Aorta (tissue), 5 donors: ENCODE results near the gene GNG13. TPM values are rescaled to one million over a fixed set of nuclear protein-coding genes. Genes with fewer than 3 reads are reported as not detected.
"Not testable (repeated sequence)": the region's sequence is repeated elsewhere in the genome, so short reads cannot be mapped to it uniquely, and the experiment has no call there.

Source experiments
- ATAC-seq: fragments of 200-7000 bp; cut with Tn5 transposase; one replicate; pipeline ENCODE4 v1.9.1; 2022; ENCODE audit warnings: moderate library complexity; ENCODE audit not compliant: low FRiP score
- DNase-seq, 2 donors: peaks; one replicate each; pipeline ENCODE4 v3.0.0-alpha.2; 2020
- H3K27ac ChIP-seq, 2 donors: one replicate each; pipeline ENCODE4 v1.5.1; 2013; ENCODE audit warnings: low read length in 2 of 2, mild to moderate bottlenecking in 2 of 2, moderate library complexity in 2 of 2, control low read depth in 1 of 2, inconsistent platforms in 1 of 2, low read depth in 1 of 2
- H3K27me3 ChIP-seq, 2 donors: one replicate each; pipeline ENCODE4 v1.6.1; 2013; ENCODE audit warnings: control low read depth in 1 of 2, low read length in 1 of 2, mild to moderate bottlenecking in 1 of 2, moderate library complexity in 1 of 2; ENCODE audit not compliant: insufficient read depth in 2 of 2, control insufficient read depth in 1 of 2
- H3K36me3 ChIP-seq, 2 donors: one replicate each; pipeline ENCODE4 v1.6.1; 2013; ENCODE audit warnings: control low read depth in 1 of 2, low read length in 1 of 2, mild to moderate bottlenecking in 1 of 2; ENCODE audit not compliant: insufficient read depth in 2 of 2, control insufficient read depth in 1 of 2
- H3K4me1 ChIP-seq, 2 donors: one replicate each; pipeline ENCODE4 v1.6.1; 2013; ENCODE audit warnings: low read length in 2 of 2, control low read depth in 1 of 2, mild to moderate bottlenecking in 1 of 2, moderate library complexity in 1 of 2; ENCODE audit not compliant: insufficient read depth in 2 of 2, control insufficient read depth in 1 of 2
- H3K4me3 ChIP-seq, 2 donors: one replicate each; pipeline ENCODE4 v1.5.1; 2013; ENCODE audit warnings: low read length in 2 of 2, control low read depth in 1 of 2, mild to moderate bottlenecking in 1 of 2
- H3K9me3 ChIP-seq: one replicate; pipeline ENCODE4 v1.6.1; 2013; ENCODE audit warnings: mild to moderate bottlenecking, low read length; ENCODE audit not compliant: control insufficient read depth
- WGBS, 2 donors: extraction: QIAGEN DNeasy Blood & Tissue Kit; methylation state at CpG; one replicate each; pipeline ENCODE4 v1.1.7; 2013; 5-methylcytosine and 5-hydroxymethylcytosine counted together
- intact Hi-C, 2 donors: fragments of 100-400 bp; cut with DNase I; formaldehyde crosslinking; loops; one replicate each; pipeline versions ENCODE4 v1.14.2 to v1.15.0; 2022
- polyA plus RNA-seq, 2 donors: library from polyadenylated mRNA; stranded (reverse); fragments of 200-250 nt; gene quantifications; one replicate each; pipeline ENCODE4 v1.2.3, GENCODE V29; 2013
- total RNA-seq, 2 donors: library from RNA; stranded (reverse); fragmentation: NEBNext Ultra II Directional; extraction: Animal tissue kit (Norgen Biotek cat#: 25700); gene quantifications; one replicate each; pipeline ENCODE4 v1.2.1, GENCODE V29; 2021
- donor health status: healthy with polysubstance abuse.
- donor health status: Bipolar disorder and iron deficiency.
- donor health status: DM: no; HTN: no; CAD: no.
- donor health status: DM: no; HTN: no; CAD: no.
- donor health status: DM: yes; HTN: yes; CAD: no.

The GNG13 gene
- total and polyA plus RNA-seq, 4 donors = not detected

DNA sequence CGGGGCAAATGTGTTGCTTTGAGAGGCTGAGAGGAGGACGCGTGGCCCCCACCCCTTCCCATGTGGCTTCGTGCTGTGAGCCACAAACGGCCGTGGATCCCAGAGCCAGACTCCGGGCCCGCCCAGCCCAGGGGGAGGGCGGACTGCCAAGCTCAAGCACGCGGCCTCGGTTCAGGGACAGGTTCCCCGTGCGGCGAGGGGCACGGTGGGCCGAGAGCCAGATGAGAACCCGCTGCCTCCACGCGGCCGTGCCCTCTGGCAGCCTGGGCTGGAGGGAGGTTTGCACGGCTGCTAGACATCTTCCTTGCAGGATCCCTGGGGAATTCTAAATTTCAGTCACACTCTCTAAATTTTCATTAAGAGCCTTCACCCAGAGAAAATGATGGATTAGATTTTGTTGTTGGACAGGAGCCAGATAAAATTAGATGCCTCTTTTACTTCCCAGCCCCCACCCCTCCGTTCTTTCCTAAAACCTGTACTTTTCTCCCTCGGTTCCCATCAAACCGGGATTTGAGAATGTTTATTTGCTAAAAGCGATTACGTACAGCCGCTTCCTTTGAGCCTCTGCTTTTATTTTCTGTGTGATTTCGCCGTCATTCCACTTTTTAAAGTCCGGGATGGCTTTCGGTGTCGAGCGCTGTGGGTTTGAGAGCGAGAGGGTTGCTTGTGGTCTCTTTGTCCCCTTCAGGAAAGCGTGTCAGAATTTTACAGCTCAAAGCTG is 25.0 kb upstream of the GNG13 start:
- Histone ChIP-seq H3K4me3 (no peak overlapping the region), H3K36me3 (no peaks in the 10 kb centered on the region), H3K9me3 (no peaks in the 10 kb centered on the region), H3K4me1 (no peaks in the 10 kb centered on the region), H3K27ac (no peak overlapping the region), H3K27me3 (no peaks in the 10 kb centered on the region)
- WGBS, 2 donors = 6 to 16% methylated on average over 36 of the region's 36 CpGs
- DNase-seq (no peak), ATAC-seq (no peak)
- intact Hi-C loops = no loop called here

DNA sequence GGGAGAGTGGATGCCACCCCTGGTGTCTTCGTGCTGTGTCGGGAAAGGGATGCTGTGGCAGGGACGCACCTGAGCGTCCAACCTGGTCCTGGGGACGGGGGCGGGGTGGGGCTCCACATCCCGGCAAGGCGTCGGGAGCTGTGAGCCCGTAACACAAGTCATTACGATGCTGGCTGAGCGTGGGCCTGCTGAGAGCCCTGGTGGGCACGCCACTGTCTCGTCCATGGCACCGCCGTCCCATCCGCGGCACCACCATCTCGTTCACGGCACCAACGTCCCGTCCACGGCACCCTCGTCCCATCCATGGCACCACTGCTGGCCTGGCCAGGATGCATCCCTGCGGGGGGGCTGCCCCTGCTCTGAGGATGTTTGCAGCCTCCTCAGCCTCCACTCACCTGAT is 24.1 kb upstream of the GNG13 start:
- Histone ChIP-seq H3K9me3 (no peaks in the 10 kb centered on the region), H3K27ac (no peak overlapping the region), H3K27me3 (no peaks in the 10 kb centered on the region), H3K4me1 (no peaks in the 10 kb centered on the region), H3K4me3 (no peak overlapping the region), H3K36me3 (no peaks in the 10 kb centered on the region)
- DNase-seq (no peak), ATAC-seq (no peak)
- WGBS, 2 donors = 88 to 92% methylated on average over 24 to 25 of the region's 25 CpGs
- intact Hi-C loops = no loop called here

DNA sequence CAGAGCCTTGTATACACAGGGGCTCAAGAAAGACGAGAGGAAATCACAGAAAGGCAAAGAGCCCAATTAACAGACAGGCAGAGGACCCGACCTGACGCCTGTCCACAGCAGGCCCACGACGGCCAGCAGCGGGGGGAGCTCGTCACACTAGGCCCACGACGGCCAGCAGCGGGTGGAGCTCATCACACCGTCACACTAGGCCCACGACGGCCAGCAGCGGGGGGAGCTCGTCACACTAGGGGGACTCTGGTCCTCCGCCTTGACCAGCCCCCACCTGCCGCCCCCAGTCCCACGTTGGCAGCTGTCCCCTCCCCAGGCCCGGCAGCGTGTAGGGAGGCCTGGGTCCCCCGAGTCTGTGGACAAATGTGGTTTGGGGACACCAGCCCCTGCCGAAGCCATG is 23.7 kb upstream of the GNG13 start:
- Histone ChIP-seq H3K27me3 (no peaks in the 10 kb centered on the region), H3K9me3 (no peaks in the 10 kb centered on the region), H3K4me3 (no peak overlapping the region), H3K27ac (no peak overlapping the region), H3K4me1 (no peaks in the 10 kb centered on the region), H3K36me3 (no peaks in the 10 kb centered on the region)
- 84 to 85% methylated on average over 21 to 22 of the region's 22 CpGs for WGBS, 2 donors
- ATAC-seq = peak; percentile 34
- no peak for DNase-seq
- intact Hi-C loops = no loop called here

DNA sequence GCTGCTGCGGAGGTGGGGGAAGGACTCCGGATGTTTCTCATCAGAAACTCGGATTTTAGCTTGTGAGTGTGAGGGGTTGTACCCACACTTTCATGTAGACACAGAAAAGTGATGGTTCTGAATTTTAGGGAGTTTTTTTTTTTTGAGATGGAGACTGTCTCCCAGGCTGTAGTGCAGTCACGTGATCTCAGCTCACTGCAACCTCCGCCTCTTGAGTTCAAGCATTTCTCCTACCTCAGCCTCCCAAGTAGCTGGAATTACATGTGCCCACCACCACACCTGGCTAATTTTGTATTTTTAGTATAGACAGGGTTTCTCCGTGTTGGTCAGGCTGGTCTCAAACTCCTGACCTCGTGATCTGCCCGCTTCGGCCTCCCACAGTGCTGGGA is 22.4 kb upstream of the GNG13 start:
- Histone ChIP-seq H3K27me3 (no peaks in the 10 kb centered on the region), H3K9me3 (no peaks in the 10 kb centered on the region), H3K36me3 (no peaks in the 10 kb centered on the region), H3K4me3 (no peak overlapping the region), H3K27ac (no peak overlapping the region), H3K4me1 (no peaks in the 10 kb centered on the region)
- whole genome bisulfite sequencing, 2 donors = 87 to 88% methylated on average over 9 of the region's 9 CpGs
- ATAC-seq (no peak), DNase-seq (no peak)
- intact Hi-C loops = no loop called here

DNA sequence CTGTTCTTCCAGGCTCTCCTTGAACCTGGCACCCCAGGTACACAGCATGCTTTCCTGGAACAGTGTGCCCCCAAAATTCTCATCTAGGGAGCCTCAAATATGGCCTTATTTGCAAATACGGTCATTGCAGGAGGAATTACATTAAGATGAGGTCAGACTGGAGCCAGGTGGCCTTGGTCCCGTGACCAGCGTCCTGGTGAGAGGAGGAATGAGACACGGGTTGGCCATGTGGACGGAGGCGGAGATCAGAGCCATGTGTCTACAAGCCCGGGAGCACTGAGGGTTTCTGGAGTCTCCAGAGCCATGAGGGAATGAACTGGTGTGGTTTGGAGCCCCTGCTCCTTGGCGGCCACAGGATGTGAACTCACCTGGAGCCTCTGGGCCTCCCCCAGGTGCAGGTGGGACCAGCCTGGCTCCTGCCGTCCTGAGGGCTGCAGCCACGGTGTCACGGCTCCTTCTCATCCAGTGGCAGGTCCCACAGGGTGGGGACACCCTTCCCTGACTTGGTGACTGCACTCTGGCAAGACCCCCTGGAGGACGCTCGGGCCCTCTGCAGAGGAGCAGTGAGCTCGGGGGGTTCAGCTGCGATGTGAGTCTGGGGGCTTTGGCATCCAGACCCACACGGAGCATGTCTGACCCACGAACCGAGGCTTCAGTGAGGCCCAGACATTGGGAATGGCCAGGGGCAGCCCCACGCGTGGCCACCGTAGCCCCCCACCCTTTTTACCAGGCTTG is 21.8 kb upstream of the GNG13 start:
- H3K9me3 ChIP-seq = no peaks in the 10 kb centered on the region
- H3K27me3 ChIP-seq = no peaks in the 10 kb centered on the region
- H3K36me3 ChIP-seq = no peaks in the 10 kb centered on the region
- DNase-seq (no peak), ATAC-seq (no peak)
- 83 to 86% methylated on average over 20 to 21 of the region's 21 CpGs for WGBS, 2 donors
- no peak overlapping the region for H3K4me3 ChIP-seq
- H3K4me1 ChIP-seq = no peaks in the 10 kb centered on the region
- H3K27ac ChIP-seq = no peak overlapping the region
- intact Hi-C loops = no loop called here

DNA sequence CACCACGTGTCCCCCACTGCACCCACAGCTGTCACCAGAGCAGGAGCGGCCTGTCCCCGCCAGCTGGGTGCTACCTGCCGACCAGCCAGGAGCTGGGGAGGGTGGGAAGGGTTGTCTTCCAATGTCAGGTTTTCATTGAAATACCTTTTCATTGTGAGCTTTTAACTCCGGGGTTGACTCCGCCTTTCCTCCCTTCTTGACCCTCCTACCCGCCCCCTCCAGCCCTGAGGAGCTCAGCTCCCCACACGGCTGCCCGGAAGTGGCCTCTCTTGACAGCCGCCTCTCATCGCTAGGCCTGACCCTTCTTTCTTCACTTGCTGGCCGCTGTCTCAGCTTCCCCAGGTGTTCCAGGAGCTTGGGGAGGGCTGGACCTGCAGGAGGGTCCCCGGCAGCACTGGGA is 21.2 kb upstream of the GNG13 start:
- Histone ChIP-seq H3K27ac (no peak overlapping the region), H3K4me1 (no peaks in the 10 kb centered on the region), H3K36me3 (no peaks in the 10 kb centered on the region), H3K4me3 (no peak overlapping the region), H3K27me3 (no peaks in the 10 kb centered on the region), H3K9me3 (no peaks in the 10 kb centered on the region)
- intact Hi-C loops = no loop called here
- no peak for ATAC-seq
- no peak for DNase-seq
- WGBS, 2 donors = 67 to 68% methylated on average over 12 to 13 of the region's 13 CpGs

DNA sequence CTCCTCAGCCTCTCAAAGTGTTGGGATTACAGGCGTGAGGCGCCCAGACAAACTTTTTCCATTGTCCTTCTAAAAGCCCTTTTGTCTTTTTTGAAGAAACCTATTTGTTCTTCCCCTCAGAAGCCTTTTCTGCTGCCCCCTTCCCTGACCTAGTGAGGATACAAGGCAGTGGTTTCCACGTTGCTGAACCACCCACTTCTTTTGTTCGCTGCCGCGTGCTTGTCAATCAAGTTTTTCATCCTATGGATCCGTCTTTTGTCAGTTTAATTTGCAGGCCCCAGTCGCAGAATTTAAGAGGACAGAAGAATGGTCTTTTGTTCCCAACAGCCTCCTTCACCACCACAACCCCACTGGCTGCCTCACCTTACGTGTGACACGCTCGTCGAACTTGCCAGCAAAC is 20.2 kb upstream of the GNG13 start:
- WGBS, 2 donors = 78 to 81% methylated on average over 12 of the region's 12 CpGs
- no peaks in the 10 kb centered on the region for H3K27me3 ChIP-seq
- ATAC-seq (no peak), DNase-seq (no peak)
- H3K4me3 ChIP-seq = no peak overlapping the region
- intact Hi-C loops = no loop called here
- no peaks in the 10 kb centered on the region for H3K36me3 ChIP-seq
- H3K27ac ChIP-seq = no peak overlapping the region
- H3K9me3 ChIP-seq = no peaks in the 10 kb centered on the region
- no peaks in the 10 kb centered on the region for H3K4me1 ChIP-seq

DNA sequence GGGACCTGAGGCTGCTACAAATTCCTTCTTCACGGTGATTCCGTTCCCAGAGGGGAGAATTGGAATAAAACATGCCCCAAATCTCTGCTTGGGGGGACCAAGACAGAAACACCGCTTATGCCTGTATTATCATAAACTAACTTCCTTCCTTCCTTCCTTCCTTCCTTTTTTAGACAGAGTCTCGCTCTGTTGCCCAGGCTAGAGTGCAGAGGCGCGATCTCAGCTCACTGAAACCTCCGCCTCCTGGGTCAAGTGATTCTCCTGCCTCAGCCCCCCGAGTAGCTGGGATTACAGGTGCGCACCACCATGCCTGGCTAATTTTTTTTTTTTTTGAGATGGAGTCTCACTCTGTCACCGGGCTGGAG is 19.5 kb upstream of the GNG13 start:
- intact Hi-C loops, H3K4me3 ChIP-seq, H3K27me3 ChIP-seq, ATAC-seq, H3K4me1 ChIP-seq, H3K36me3 ChIP-seq, H3K27ac ChIP-seq, DNase-seq, H3K9me3 ChIP-seq: not testable (repeated sequence)
- 65 to 68% methylated on average over 10 of the region's 10 CpGs for WGBS, 2 donors
